Heart right ventricle (tissue), 16 donors: ENCODE data around the gene MCCC1. TPM values are rescaled to one million over a fixed set of nuclear protein-coding genes. Genes with fewer than 3 reads are reported as not detected.

Experiments
- ATAC-seq, 8 donors: fragments of 200-7000 bp; cut with Tn5 transposase; one replicate each; pipeline ENCODE4 v1.9.1; 2020; ENCODE audit warnings: mild to moderate bottlenecking in 8 of 8, moderate library complexity in 8 of 8, moderate number of reproducible peaks in 1 of 8
- DNase-seq, 2 donors: peaks; one replicate each; pipeline ENCODE4 v3.0.0-alpha.2; 2020
- H3K27ac ChIP-seq, 10 donors: fragments of 200-600 bp; sonication (generic) in 2 of 10; one replicate each; pipeline versions ENCODE4 v1.5.0 to v1.8.0; 2020 to 2022; ENCODE audit warnings: mild to moderate bottlenecking in 3 of 10
- H3K27me3 ChIP-seq, 7 donors: fragments of 200-600 bp; one replicate each; pipeline ENCODE4 v1.8.0; 2021 to 2022; ENCODE audit warnings: mild to moderate bottlenecking in 2 of 7
- H3K36me3 ChIP-seq, 9 donors: fragments of 200-600 bp; sonication (generic) in 1 of 9; one replicate each; pipeline versions ENCODE4 v1.5.0 to v1.8.0; 2020 to 2022; ENCODE audit warnings: mild to moderate bottlenecking in 2 of 9
- H3K4me1 ChIP-seq, 9 donors: fragments of 200-600 bp; sonication (generic) in 1 of 9; one replicate each; pipeline versions ENCODE4 v1.5.0 to v1.8.0; 2020 to 2022; ENCODE audit warnings: mild to moderate bottlenecking in 4 of 9
- H3K4me3 ChIP-seq, 10 donors: fragments of 200-600 bp; sonication (generic) in 2 of 10; one replicate each; pipeline versions ENCODE4 v1.5.0 to v1.8.0; 2020 to 2022; ENCODE audit warnings: mild to moderate bottlenecking in 7 of 10, moderate library complexity in 2 of 10
- H3K9me3 ChIP-seq, 11 donors: fragments of 200-600 bp in 10 of 11; sonication (generic) in 2 of 11; one replicate each; pipeline versions ENCODE4 v1.5.0 to v1.8.0; 2013 to 2022; ENCODE audit warnings: mild to moderate bottlenecking in 2 of 11, control low read depth in 1 of 11, moderate library complexity in 1 of 11
- CTCF ChIP-seq, 9 donors: fragments of 200-600 bp; sonication (generic) in 2 of 9; IDR thresholded peaks; one replicate each; pipeline versions ENCODE4 v1.5.0 to v1.8.0; 2021 to 2022; ENCODE audit warnings: antibody characterized with exemption in 9 of 9, mild to moderate bottlenecking in 5 of 9, moderate library complexity in 1 of 9
- WGBS, 2 donors: extraction: QIAGEN DNeasy Blood & Tissue Kit; methylation state at CpG; one replicate each; pipeline ENCODE4 v1.1.7; 2013; ENCODE audit warnings: inconsistent platforms in 1 of 2; 5-methylcytosine and 5-hydroxymethylcytosine counted together
- intact Hi-C, 10 donors: fragments of 100-400 bp; cut with DNase I; formaldehyde crosslinking; loops; one replicate each; pipeline versions ENCODE4 v1.11.1 to v1.14.2; 2022
- polyA plus RNA-seq, 2 donors: library from polyadenylated mRNA; stranded (reverse); fragments of 200-250 nt; gene quantifications; one replicate each; pipeline ENCODE4 v1.2.3, GENCODE V29; 2013
- total RNA-seq, 10 donors: library from RNA; stranded (reverse); fragmentation: NEBNext Ultra II Directional in 3 of 10; extraction: Animal tissue kit (Norgen Biotek cat#: 25700) in 3 of 10; gene quantifications; one replicate each; pipeline versions ENCODE4 v1.2.1 to v1.2.4, GENCODE V29; 2021 to 2023
- donor health status: Arrhythmogenic right ventricular cardiomyopathy.
- donor health status: ischemic (EF 13 %, LVEDD 7.1; RV severe dilation, severe dysfunction).
- donor health status: healthy with polysubstance abuse.
- donor health status: DM: no; HTN: yes; CAD: no.
- donor health status: DM: no; HTN: no; CAD: no.
- donor health status: ischemic (EF 25% LVEDD 6.9; RV normal size, moderate dysfunction).
- donor health status: ischemic (EF 25% LVEDD 5.7; RV mildly dilated, moderate dysfunction).
- donor health status: healthy.
- donor health status: DM: yes; HTN: yes; CAD: no.
- donor health status: Ischemic cardiomyopathy.
- donor health status: ischemic (EF 35%, LVEDD 5.7; RV mildly dilated, moderate dysfunction).
- donor health status: nonischemic (EF 11% LVEDD 7.7; RV severe dilation, severe dysfunction).
- donor health status: DM: yes; HTN: yes; CAD: no.
- donor health status: PGD.
- donor health status: ischemic (EF 29% LVEDD 5.4; RV normal size, mild dysfunction).
- donor health status: nonischemic (EF 23%, LVEDD 6.1; RV moderate dilation, normal function).

Gene MCCC1
- total and polyA plus RNA-seq, 12 donors: 28.9 to 62.9 (median 46.0) TPM

GRCh38 chr3:182970811-182971418, 128.4 kb downstream of the MCCC1 start:
- no peaks in the 10 kb centered on the region for H3K27me3 ChIP-seq
- intact Hi-C loops: no loop called here
- WGBS, 2 donors: 86 to 87% methylated on average over 3 of the region's 3 CpGs
- peaks cover 0 to 34% (median 19%) of the 10 kb centered on the region in 9 donors for H3K4me1 ChIP-seq
- no peak overlapping the region for H3K4me3 ChIP-seq
- H3K27ac ChIP-seq: no peak overlapping the region
- H3K9me3 ChIP-seq: no peaks in the 10 kb centered on the region
- peaks cover 0 to 4% (median 0%) of the 10 kb centered on the region in 9 donors for H3K36me3 ChIP-seq
- TF ChIP-seq CTCF (IDR thresholded peaks at IDR 0.05): no peak
- ATAC-seq: no peak
- no peak for DNase-seq

- H3K36me3 ChIP-seq: peaks cover 0 to 4% (median 0%) of the 10 kb centered on the region in 9 donors
- ATAC-seq (no peak), DNase-seq (no peak)
- TF ChIP-seq CTCF (IDR thresholded peaks at IDR 0.05): no peak
- H3K9me3 ChIP-seq: no peaks in the 10 kb centered on the region
- peaks cover 0 to 34% (median 19%) of the 10 kb centered on the region in 9 donors for H3K4me1 ChIP-seq
- H3K27me3 ChIP-seq: no peaks in the 10 kb centered on the region
- H3K4me3 ChIP-seq: no peak overlapping the region
- H3K27ac ChIP-seq: no peak overlapping the region
- 87 to 96% methylated on average over 7 of the region's 7 CpGs for WGBS, 2 donors
- intact Hi-C loops: no loop called here
These were observed 129.4 kb downstream of the MCCC1 start for GRCh38 chr3:182969853-182970252.

GRCh38 chr3:182969277-182969676, 130.0 kb downstream of the MCCC1 start:
- ATAC-seq (no peak), DNase-seq (no peak)
- Histone ChIP-seq H3K27ac (no peak overlapping the region), H3K9me3 (no peaks in the 10 kb centered on the region), H3K27me3 (no peaks in the 10 kb centered on the region), H3K36me3 (peaks cover 0 to 4% (median 0%) of the 10 kb centered on the region in 9 donors), H3K4me1 (peaks cover 0 to 34% (median 17%) of the 10 kb centered on the region in 9 donors), H3K4me3 (no peak overlapping the region)
- intact Hi-C loops: no loop called here
- no peak for TF ChIP-seq CTCF (IDR thresholded peaks at IDR 0.05)

GRCh38 chr3:182967218-182968204, 131.8 kb downstream of the MCCC1 start:
- DNase-seq (no peak), ATAC-seq (no peak)
- H3K4me3 ChIP-seq: no peak overlapping the region
- H3K27ac ChIP-seq: no peak overlapping the region
- no peaks in the 10 kb centered on the region for H3K27me3 ChIP-seq
- no peak for TF ChIP-seq CTCF (IDR thresholded peaks at IDR 0.05)
- H3K9me3 ChIP-seq: no peaks in the 10 kb centered on the region
- peaks cover 0 to 34% (median 17%) of the 10 kb centered on the region in 9 donors for H3K4me1 ChIP-seq
- 85 to 90% methylated on average over 6 of the region's 6 CpGs for WGBS, 2 donors
- intact Hi-C loops: no loop called here
- peaks cover 0 to 18% (median 0%) of the 10 kb centered on the region in 9 donors for H3K36me3 ChIP-seq
